Loucy (cell line): ENCODE results near the gene ALKBH1.
"Not testable (repeated sequence)": the region's sequence is repeated elsewhere in the genome, so short reads cannot be mapped to it uniquely, and the experiment has no call there.

Experiments used
- CTCF ChIP-seq: fragments of 200-600 bp; sonication (generic); conservative IDR thresholded peaks from 2 replicates; pipeline ENCODE4 v1.5.1; 2014; ENCODE audit warnings: mild to moderate bottlenecking, antibody characterized with exemption, low read length
- EZH2phosphoT487 ChIP-seq: fragments of 200-600 bp; IDR thresholded peaks from 2 replicates; pipeline ENCODE4 v1.6.1; 2018; ENCODE audit warnings: antibody characterized with exemption, mild to moderate bottlenecking, moderate library complexity, borderline replicate concordance

GRCh38 chr14:77635869-77636268, 72.0 kb downstream of the ALKBH1 start:
- not testable (repeated sequence) for TF ChIP-seq CTCF, EZH2phosphoT487
